Mucosa of stomach (tissue), 1 donor: ENCODE measurements around the gene HTRA3.

Experiments used
- H3K27me3 ChIP-seq: one replicate; pipeline ENCODE4 v1.7.0; 2013; ENCODE audit warnings: mild to moderate bottlenecking, low read length; ENCODE audit not compliant: control insufficient read depth, insufficient read depth
- H3K36me3 ChIP-seq: one replicate; pipeline ENCODE4 v1.7.0; 2013; ENCODE audit warnings: low read length; ENCODE audit not compliant: control insufficient read depth, insufficient read depth
- H3K4me1 ChIP-seq: one replicate; pipeline ENCODE4 v1.7.0; 2013; ENCODE audit warnings: mild to moderate bottlenecking, low read length; ENCODE audit not compliant: control insufficient read depth, insufficient read depth
- H3K4me3 ChIP-seq: one replicate; pipeline ENCODE4 v1.7.0; 2013; ENCODE audit warnings: low read length
- H3K9ac ChIP-seq: one replicate; pipeline ENCODE4 v1.7.0; 2013; ENCODE audit warnings: mild to moderate bottlenecking, low read length, moderate library complexity
- H3K9me3 ChIP-seq: one replicate; pipeline ENCODE4 v1.7.0; 2013; ENCODE audit warnings: mild to moderate bottlenecking, low read length, moderate library complexity; ENCODE audit not compliant: control insufficient read depth
- donor health status: Pancreatic carcinoma.

Gene HTRA3

DNA sequence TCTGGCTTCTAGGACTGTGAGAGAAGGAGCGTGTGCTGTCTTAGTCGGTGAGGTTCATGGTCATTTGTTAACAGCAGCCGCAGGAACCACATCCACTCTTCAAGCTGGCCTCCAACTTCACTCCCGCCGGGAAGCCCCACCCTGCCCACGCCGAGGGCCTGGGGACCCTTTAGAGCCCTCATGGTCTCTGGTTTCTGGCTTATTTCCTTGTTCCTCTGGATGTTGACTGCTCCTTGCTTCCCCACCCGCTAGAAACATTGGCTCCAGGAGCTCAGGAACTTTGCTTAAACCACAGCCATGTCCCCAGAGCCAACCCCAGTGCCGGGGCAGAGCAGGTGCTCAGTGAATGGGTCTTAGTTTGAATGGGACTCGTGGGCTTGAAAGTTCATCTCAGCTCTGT, 40.8 kb downstream of the HTRA3 start:
- Histone ChIP-seq H3K4me3 (no peak overlapping the region), H3K4me1 (peaks cover under 1% of the 10 kb centered on the region), H3K9ac (no peak overlapping the region), H3K36me3 (no peaks in the 10 kb centered on the region), H3K9me3 (no peaks in the 10 kb centered on the region), H3K27me3 (peaks cover 5% of the 10 kb centered on the region)

DNA sequence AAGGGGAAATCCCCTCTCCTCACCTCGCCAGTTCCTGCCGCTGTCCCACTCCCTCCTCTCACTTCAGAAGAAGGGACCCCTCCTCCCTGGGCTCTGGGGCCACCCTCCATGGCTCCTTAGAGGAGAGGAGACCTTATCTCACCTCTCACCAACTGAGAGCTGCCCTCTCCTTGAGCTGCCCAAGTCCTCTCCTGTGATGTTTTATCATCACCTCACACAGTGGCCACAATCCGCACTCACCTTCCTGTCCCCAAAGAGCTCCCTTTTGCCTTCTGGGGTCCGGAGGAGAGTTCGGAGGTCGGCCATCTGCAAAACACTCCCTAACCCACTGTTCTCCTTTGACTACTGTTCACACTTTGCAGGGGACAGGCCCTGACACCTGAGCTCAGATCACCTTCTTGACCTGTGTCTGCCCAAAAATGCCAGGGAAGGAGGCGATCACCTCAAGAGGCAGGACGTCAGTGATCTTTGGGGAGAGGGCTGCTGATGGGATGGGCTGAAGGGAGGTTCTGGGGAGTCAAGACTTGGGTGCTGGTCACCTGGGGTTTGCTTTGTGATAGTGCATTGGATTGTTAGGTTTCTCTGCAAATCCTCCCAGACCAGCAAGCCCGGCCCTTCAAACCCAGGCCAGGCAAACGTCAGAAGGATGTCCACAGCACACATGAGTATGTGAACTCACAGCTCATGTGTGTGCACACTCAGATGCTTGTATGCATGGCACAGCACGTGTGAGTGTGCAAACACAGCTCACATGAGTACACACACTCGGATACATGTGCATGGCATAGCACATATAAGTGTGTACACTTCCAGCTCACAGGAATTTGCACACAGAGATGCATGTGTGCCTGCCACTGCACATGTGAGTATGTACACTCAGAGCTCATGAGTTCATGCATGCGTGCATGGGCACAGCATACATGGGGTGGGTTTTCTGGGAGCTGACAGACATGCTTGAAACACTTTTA, 41.8 kb downstream of the HTRA3 start:
- H3K27me3 ChIP-seq, result peaks cover 5% of the 10 kb centered on the region
- H3K4me1 ChIP-seq, result peaks cover 10% of the 10 kb centered on the region
- H3K36me3 ChIP-seq, result no peaks in the 10 kb centered on the region
- no peaks in the 10 kb centered on the region for H3K9me3 ChIP-seq
- no peak overlapping the region for H3K9ac ChIP-seq
- H3K4me3 ChIP-seq, result no peak overlapping the region

DNA sequence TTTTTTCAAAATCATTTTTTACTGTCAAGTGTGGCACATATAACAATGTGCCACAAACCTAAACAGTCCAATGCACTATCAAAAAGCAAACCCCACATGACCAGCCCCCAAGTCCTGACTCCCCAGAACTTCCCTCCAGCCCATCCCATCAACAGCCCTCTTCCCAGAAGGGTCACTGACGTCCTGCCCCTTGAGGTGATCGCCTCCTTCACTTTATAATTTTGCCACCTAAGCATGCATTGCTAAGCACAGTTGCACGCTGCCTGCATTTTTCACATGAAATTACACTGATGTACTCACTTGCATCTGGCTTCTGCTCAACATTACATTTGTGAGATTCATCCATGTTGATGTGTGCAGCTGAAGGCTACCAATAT, 42.5 kb downstream of the HTRA3 start:
- Histone ChIP-seq H3K36me3 (no peaks in the 10 kb centered on the region), H3K4me3 (no peak overlapping the region), H3K9me3 (no peaks in the 10 kb centered on the region), H3K27me3 (peaks cover 5% of the 10 kb centered on the region), H3K9ac (no peak overlapping the region), H3K4me1 (peaks cover 10% of the 10 kb centered on the region)

DNA sequence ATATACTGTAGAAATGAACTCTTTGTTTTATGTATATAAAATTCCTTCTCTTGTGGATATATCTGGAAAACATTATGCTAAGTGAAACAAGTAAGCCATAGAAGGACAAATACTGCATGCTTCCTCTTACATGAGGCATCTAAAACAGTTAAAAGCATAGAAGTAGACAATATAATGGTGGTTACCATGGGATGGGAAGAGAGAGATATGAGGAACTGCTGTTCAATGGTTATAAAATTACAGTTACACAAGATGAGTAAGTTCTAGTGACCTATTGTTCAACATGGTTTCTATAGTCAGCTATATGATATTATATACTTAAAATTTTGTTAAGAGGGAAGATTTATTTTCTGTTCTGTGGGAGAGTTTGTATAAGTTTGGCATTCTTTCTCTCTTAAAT, 43.4 kb downstream of the HTRA3 start:
- H3K9me3 ChIP-seq, result no peaks in the 10 kb centered on the region
- no peak overlapping the region for H3K9ac ChIP-seq
- H3K36me3 ChIP-seq, result no peaks in the 10 kb centered on the region
- no peak overlapping the region for H3K4me3 ChIP-seq
- peaks cover 10% of the 10 kb centered on the region for H3K4me1 ChIP-seq
- peaks cover 5% of the 10 kb centered on the region for H3K27me3 ChIP-seq

DNA sequence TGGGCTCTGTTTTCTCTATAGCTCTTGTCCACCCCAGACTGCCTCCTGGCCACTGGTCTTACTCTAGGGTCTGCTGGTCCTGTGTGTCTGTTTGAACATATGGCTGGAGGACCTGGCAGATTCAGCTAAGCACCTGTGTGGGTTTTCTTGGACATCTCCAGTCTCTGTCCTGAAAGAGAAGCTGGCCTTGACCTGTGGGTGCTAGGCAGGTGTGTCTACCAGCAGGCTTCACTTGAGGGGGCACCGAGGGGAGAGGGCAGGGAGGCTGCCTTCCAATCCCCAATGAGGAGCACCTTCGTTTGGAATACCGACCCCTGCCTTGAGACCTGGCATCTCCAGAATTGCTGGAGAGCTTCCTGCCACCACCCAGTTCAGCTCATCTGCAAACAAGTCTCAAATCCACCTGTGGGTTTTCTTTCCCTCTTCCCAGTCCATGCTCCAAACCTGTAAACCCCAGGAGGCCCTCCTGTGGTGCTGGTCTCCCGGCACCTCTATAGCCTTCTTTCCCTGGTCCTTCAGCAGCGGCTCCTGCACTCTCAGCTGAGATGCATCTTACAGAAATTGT, 45.2 kb downstream of the HTRA3 start:
- no peak overlapping the region for H3K4me3 ChIP-seq
- H3K9ac ChIP-seq, result no peak overlapping the region

DNA sequence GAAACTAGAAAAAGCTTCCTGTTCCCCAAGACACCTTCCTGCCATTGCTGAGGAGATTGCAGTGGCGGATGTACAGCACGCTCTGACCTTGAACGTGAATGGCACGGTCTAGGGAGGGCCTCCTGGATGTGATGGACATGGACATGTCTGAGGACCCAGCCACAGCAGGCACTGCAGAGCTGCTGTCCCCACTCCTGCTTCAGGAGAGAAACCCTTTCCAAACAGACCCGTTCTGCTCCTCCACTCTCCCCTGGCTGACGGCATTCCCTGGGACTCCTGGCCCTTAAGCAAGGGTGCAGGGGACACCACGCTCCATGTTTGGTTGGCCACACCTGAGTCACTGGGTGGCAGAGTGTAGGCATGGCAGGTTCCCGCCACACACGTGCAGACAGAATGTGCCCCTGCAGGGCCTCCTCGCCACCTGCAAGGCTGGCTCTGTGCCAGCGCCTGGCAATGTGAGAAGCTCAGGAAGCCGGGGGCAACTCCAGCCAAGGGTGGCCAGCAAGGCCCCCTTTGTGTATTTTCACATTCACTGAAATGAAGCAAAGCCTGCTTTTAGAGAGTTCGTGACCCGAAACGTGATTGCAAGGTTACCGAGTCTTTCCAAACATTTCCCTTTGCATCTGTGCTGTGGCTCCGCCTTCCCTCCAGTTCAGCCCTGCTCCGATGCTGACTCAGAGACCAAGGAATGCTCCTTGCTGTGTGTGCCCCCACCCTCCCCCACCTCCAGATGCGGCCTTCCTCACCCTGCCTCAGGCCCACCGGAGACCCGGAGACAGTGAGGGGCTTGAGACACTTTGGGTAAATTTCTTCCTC, 46.1 kb downstream of the HTRA3 start:
- H3K9ac ChIP-seq, result no peak overlapping the region
- no peaks in the 10 kb centered on the region for H3K36me3 ChIP-seq
- no peaks in the 10 kb centered on the region for H3K27me3 ChIP-seq
- peaks cover 10% of the 10 kb centered on the region for H3K4me1 ChIP-seq
- no peak overlapping the region for H3K4me3 ChIP-seq
- no peaks in the 10 kb centered on the region for H3K9me3 ChIP-seq

More for the DNA sequence above, 45.2 kb downstream of the HTRA3 start:
- H3K36me3 ChIP-seq, result no peaks in the 10 kb centered on the region
- H3K9me3 ChIP-seq, result no peaks in the 10 kb centered on the region
- peaks cover 10% of the 10 kb centered on the region for H3K4me1 ChIP-seq
- peaks cover 4% of the 10 kb centered on the region for H3K27me3 ChIP-seq

DNA sequence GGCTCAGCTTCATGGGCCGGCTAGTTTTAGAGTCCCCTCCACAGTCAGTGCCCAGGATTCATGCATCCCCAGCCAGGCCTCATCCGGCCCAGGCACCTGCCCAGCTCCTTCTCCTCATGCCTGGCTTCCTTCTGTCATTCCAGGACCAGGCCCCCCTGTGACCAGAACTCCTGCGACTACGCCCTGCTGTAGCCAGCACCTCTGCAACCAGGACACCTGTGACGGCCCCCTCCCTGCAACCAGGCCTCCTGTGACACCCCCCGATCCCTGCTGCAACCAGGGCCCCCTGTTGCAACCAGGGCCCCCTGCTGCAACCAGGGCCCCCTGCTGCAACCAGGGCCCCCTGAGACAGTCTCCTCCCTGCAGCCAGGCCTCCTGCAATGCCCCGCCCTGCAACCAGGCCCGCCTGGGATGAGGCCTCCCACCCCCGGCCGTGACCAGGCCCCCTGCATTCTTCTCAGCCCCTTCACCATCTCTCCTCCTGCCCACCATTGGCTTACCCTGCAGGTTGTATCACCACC, 46.8 kb downstream of the HTRA3 start:
- H3K4me3 ChIP-seq, result no peak overlapping the region
- no peaks in the 10 kb centered on the region for H3K36me3 ChIP-seq
- H3K27me3 ChIP-seq, result no peaks in the 10 kb centered on the region
- no peaks in the 10 kb centered on the region for H3K9me3 ChIP-seq
- H3K9ac ChIP-seq, result no peak overlapping the region
- peaks cover 10% of the 10 kb centered on the region for H3K4me1 ChIP-seq

DNA sequence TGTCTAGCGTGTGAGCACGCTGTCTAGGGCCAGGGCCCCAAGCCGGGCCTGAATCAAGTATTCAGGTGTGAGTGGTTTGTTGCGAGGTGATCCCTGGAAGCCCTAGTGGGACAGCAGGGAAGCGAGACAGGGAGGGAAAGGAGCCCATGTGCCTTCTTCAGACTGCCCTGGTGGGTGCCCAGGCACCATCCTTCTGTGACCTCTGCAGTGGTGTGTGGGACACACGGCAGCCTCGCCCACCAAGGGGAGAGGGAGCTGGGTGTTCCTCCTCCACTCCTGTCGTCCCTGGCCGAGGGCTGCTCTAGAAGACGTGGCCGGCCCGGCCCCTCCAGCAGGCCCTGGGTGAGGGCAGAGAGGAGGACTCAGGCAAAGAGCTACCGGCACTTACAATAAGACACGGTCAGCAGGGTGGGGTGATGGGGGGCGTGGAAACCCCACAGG, 47.4 kb downstream of the HTRA3 start:
- peaks cover 10% of the 10 kb centered on the region for H3K4me1 ChIP-seq
- H3K9ac ChIP-seq, result no peak overlapping the region
- H3K36me3 ChIP-seq, result no peaks in the 10 kb centered on the region
- no peak overlapping the region for H3K4me3 ChIP-seq
- no peaks in the 10 kb centered on the region for H3K9me3 ChIP-seq
- H3K27me3 ChIP-seq, result no peaks in the 10 kb centered on the region

DNA sequence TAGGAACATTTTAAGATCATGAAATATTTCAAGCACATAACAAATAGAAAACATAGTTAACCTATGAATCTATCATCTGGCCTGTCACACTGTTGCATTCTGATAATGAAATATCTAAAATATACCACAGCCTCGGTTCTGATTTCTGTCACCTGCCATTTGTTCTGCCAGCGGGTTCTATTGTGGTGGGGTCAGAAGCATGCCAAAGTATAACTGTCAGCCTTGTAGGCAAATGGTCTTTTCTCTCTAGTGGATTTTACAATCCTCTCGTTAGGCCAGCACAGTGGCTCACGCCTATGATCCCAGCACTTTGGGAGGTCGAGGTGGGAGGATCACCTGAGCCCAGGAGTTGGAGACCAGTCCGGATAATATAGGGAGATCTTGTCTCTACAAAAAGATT, 47.9 kb downstream of the HTRA3 start:
- peaks cover 10% of the 10 kb centered on the region for H3K4me1 ChIP-seq
- H3K9ac ChIP-seq, result no peak overlapping the region
- H3K36me3 ChIP-seq, result no peaks in the 10 kb centered on the region
- no peak overlapping the region for H3K4me3 ChIP-seq
- no peaks in the 10 kb centered on the region for H3K27me3 ChIP-seq
- H3K9me3 ChIP-seq, result no peaks in the 10 kb centered on the region

DNA sequence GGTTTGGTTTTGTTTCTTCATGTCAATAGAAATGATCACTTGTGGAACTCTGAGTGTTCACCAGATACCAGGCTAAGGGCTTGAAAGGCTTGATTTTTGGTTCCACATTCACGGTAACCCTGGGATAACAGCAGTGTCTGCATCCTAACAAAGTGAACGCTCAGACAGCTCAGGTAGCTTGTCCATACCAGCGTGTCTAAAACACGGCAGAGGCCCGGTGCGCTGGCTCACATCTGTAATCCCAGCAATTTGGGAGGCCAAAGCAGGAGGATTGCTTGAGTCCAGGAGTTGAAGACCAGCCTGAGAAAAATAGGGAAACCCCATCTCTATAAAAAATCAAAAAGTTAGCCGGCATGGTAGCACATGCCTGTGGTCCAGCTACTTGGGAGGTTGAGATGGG, 49.0 kb downstream of the HTRA3 start:
- H3K4me3 ChIP-seq, result no peak overlapping the region

DNA sequence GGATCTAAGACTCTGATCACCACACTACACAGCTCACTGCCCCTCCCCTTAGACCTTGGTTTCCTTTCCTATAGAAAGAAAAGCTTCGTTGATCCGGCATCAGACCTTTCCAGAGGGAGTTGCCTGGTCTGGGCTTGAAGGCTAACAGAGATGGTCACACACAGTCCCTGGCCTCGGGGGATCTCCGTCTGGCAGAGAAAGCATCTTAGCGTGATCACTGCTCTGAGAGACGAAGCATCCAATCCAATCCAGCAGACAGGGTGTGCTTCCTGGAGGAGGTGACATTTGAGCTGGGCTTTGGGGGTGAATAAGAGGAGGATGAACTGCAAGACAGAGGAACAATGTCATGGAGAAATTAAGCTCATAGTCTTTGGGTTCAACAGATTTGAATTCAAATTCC, 49.5 kb downstream of the HTRA3 start:
- peaks cover 10% of the 10 kb centered on the region for H3K4me1 ChIP-seq
- no peak overlapping the region for H3K9ac ChIP-seq
- H3K4me3 ChIP-seq, result no peak overlapping the region
- H3K36me3 ChIP-seq, result no peaks in the 10 kb centered on the region
- no peaks in the 10 kb centered on the region for H3K9me3 ChIP-seq
- no peaks in the 10 kb centered on the region for H3K27me3 ChIP-seq

More for the DNA sequence above, 49.0 kb downstream of the HTRA3 start:
- Histone ChIP-seq H3K9me3 (no peaks in the 10 kb centered on the region), H3K4me1 (peaks cover 10% of the 10 kb centered on the region), H3K9ac (no peak overlapping the region), H3K36me3 (no peaks in the 10 kb centered on the region), H3K27me3 (no peaks in the 10 kb centered on the region)
